Activated T-helper 17 cell treated with anti-CD3 and anti-CD28 coated beads, Interleukin-2, amount 50 U/mL, for 72 hours (primary cell): Measurements from ENCODE around the gene CCBE1. TPM values are rescaled to one million over a fixed set of nuclear protein-coding genes. Genes with fewer than 3 reads are reported as not detected.
"Not testable (repeated sequence)": the region's sequence is repeated elsewhere in the genome, so short reads cannot be mapped to it uniquely, and the experiment has no call there.

ENCODE experiments used
- ATAC-seq: fragments of 150-1000 bp; cut with Tn5 transposase; replicated peaks from 2 replicates; pipeline ENCODE4 v1.10.0; 2021; ENCODE audit warnings: mild to moderate bottlenecking, moderate library complexity
- H3K27ac Mint-ChIP-seq: one replicate; pipeline ENCODE4 v1.8.0; 2022; ENCODE audit warnings: mixed read lengths
- H3K27me3 Mint-ChIP-seq: one replicate; pipeline ENCODE4 v1.8.0; 2022; ENCODE audit warnings: mixed read lengths
- H3K36me3 Mint-ChIP-seq: one replicate; pipeline ENCODE4 v1.8.0; 2022; ENCODE audit warnings: low read depth, mild to moderate bottlenecking, mixed read lengths
- H3K4me1 Mint-ChIP-seq: one replicate; pipeline ENCODE4 v1.8.0; 2022; ENCODE audit warnings: mixed read lengths
- H3K4me3 Mint-ChIP-seq: one replicate; pipeline ENCODE4 v1.8.0; 2022; ENCODE audit warnings: mild to moderate bottlenecking, mixed read lengths
- H3K9me3 Mint-ChIP-seq: one replicate; pipeline ENCODE4 v1.8.0; 2022; ENCODE audit warnings: mixed read lengths
- total RNA-seq, 2 donors: library from RNA; stranded (reverse); gene quantifications; one replicate each; pipeline ENCODE4 v1.2.3, GENCODE V29; 2022

Gene CCBE1
- total RNA-seq, 2 donors from 2014 or later, result 0.04 to 0.08 TPM

- Mint-ChIP-seq H3K4me1 (no peaks in the 10 kb centered on the region), H3K36me3 (no peaks in the 10 kb centered on the region), H3K4me3 (no peak overlapping the region), H3K27ac (no peak overlapping the region), H3K27me3 (no peaks in the 10 kb centered on the region), H3K9me3 (no peaks in the 10 kb centered on the region)
- ATAC-seq, result no peak
Measured at GRCh38 chr18:59681521-59682004, 15.7 kb downstream of the CCBE1 start.

- Mint-ChIP-seq H3K9me3 (no peaks in the 10 kb centered on the region), H3K36me3 (no peaks in the 10 kb centered on the region), H3K27me3 (no peaks in the 10 kb centered on the region), H3K27ac (no peak overlapping the region), H3K4me1 (no peaks in the 10 kb centered on the region), H3K4me3 (no peak overlapping the region)
- ATAC-seq, result no peak
Measured at GRCh38 chr18:59681051-59681450, 16.2 kb downstream of the CCBE1 start.

GRCh38 chr18:59675346-59675745, 21.9 kb downstream of the CCBE1 start:
- H3K4me1 Mint-ChIP-seq, result no peaks in the 10 kb centered on the region

GRCh38 chr18:59674903-59675270, 22.3 kb downstream of the CCBE1 start:
- Mint-ChIP-seq H3K4me1 (no peaks in the 10 kb centered on the region), H3K27ac (no peak overlapping the region), H3K36me3 (no peaks in the 10 kb centered on the region), H3K4me3 (no peak overlapping the region), H3K9me3 (no peaks in the 10 kb centered on the region), H3K27me3 (no peaks in the 10 kb centered on the region)
- ATAC-seq, result no peak

More at GRCh38 chr18:59675346-59675745, 21.9 kb downstream of the CCBE1 start:
- no peak overlapping the region for H3K4me3 Mint-ChIP-seq
- no peak overlapping the region for H3K27ac Mint-ChIP-seq
- no peak for ATAC-seq
- H3K9me3 Mint-ChIP-seq, result no peaks in the 10 kb centered on the region
- no peaks in the 10 kb centered on the region for H3K27me3 Mint-ChIP-seq
- H3K36me3 Mint-ChIP-seq, result no peaks in the 10 kb centered on the region

- Mint-ChIP-seq H3K4me3 (no peak overlapping the region), H3K27me3 (no peaks in the 10 kb centered on the region), H3K36me3 (no peaks in the 10 kb centered on the region), H3K27ac (no peak overlapping the region), H3K4me1 (no peaks in the 10 kb centered on the region), H3K9me3 (no peaks in the 10 kb centered on the region)
- ATAC-seq, result no peak
Measured at GRCh38 chr18:59674186-59674902, 22.9 kb downstream of the CCBE1 start.

- ATAC-seq, result no peak
- H3K4me3 Mint-ChIP-seq, result no peak overlapping the region
- no peaks in the 10 kb centered on the region for H3K36me3 Mint-ChIP-seq
- no peaks in the 10 kb centered on the region for H3K9me3 Mint-ChIP-seq
- H3K27ac Mint-ChIP-seq, result no peak overlapping the region
- no peaks in the 10 kb centered on the region for H3K4me1 Mint-ChIP-seq
- H3K27me3 Mint-ChIP-seq, result no peaks in the 10 kb centered on the region
Measured at GRCh38 chr18:59672235-59672711, 24.9 kb downstream of the CCBE1 start.

GRCh38 chr18:59671551-59671950, 25.7 kb downstream of the CCBE1 start:
- H3K27ac Mint-ChIP-seq, result no peak overlapping the region
- H3K27me3 Mint-ChIP-seq, result no peaks in the 10 kb centered on the region
- no peaks in the 10 kb centered on the region for H3K36me3 Mint-ChIP-seq
- ATAC-seq, result no peak
- no peaks in the 10 kb centered on the region for H3K9me3 Mint-ChIP-seq
- no peak overlapping the region for H3K4me3 Mint-ChIP-seq
- no peaks in the 10 kb centered on the region for H3K4me1 Mint-ChIP-seq

- Mint-ChIP-seq H3K4me3 (no peak overlapping the region), H3K4me1 (no peaks in the 10 kb centered on the region), H3K27ac (no peak overlapping the region), H3K9me3 (no peaks in the 10 kb centered on the region), H3K27me3 (peaks cover 3% of the 10 kb centered on the region), H3K36me3 (no peaks in the 10 kb centered on the region)
- ATAC-seq, result no peak
Measured at GRCh38 chr18:59669872-59670657, 27.2 kb downstream of the CCBE1 start.

GRCh38 chr18:59667488-59667887, 29.7 kb downstream of the CCBE1 start:
- H3K36me3 Mint-ChIP-seq, result no peaks in the 10 kb centered on the region
- H3K4me1 Mint-ChIP-seq, result no peaks in the 10 kb centered on the region
- H3K4me3 Mint-ChIP-seq, result no peak overlapping the region
- H3K27ac Mint-ChIP-seq, result no peak overlapping the region
- no peak for ATAC-seq
- no peaks in the 10 kb centered on the region for H3K9me3 Mint-ChIP-seq
- H3K27me3 Mint-ChIP-seq, result peaks cover 3% of the 10 kb centered on the region

- H3K9me3 Mint-ChIP-seq, H3K36me3 Mint-ChIP-seq, H3K4me3 Mint-ChIP-seq, H3K27me3 Mint-ChIP-seq, H3K27ac Mint-ChIP-seq, ATAC-seq, H3K4me1 Mint-ChIP-seq: not testable (repeated sequence)
Measured at GRCh38 chr18:59666007-59666402, 31.2 kb downstream of the CCBE1 start.

GRCh38 chr18:59665057-59666006, 31.9 kb downstream of the CCBE1 start:
- no peaks in the 10 kb centered on the region for H3K9me3 Mint-ChIP-seq
- H3K36me3 Mint-ChIP-seq, result no peaks in the 10 kb centered on the region
- no peak for ATAC-seq
- H3K4me1 Mint-ChIP-seq, result no peaks in the 10 kb centered on the region
- peaks cover 3% of the 10 kb centered on the region for H3K27me3 Mint-ChIP-seq
- H3K27ac Mint-ChIP-seq, result no peak overlapping the region
- H3K4me3 Mint-ChIP-seq, result no peak overlapping the region

- Mint-ChIP-seq H3K9me3 (no peaks in the 10 kb centered on the region), H3K4me1 (no peaks in the 10 kb centered on the region), H3K36me3 (no peaks in the 10 kb centered on the region), H3K4me3 (no peak overlapping the region), H3K27ac (no peak overlapping the region), H3K27me3 (peaks cover 5% of the 10 kb centered on the region)
- no peak for ATAC-seq
Measured at GRCh38 chr18:59664329-59664728, 32.9 kb downstream of the CCBE1 start.

- H3K27ac Mint-ChIP-seq, result no peak overlapping the region
- peaks cover 7% of the 10 kb centered on the region for H3K27me3 Mint-ChIP-seq
- no peak overlapping the region for H3K4me3 Mint-ChIP-seq
- no peak for ATAC-seq
- no peaks in the 10 kb centered on the region for H3K9me3 Mint-ChIP-seq
- no peaks in the 10 kb centered on the region for H3K4me1 Mint-ChIP-seq
- H3K36me3 Mint-ChIP-seq, result no peaks in the 10 kb centered on the region
Measured at GRCh38 chr18:59663096-59663495, 34.1 kb downstream of the CCBE1 start.
